HepG2 (cell line): Measurements from ENCODE around the gene C3orf22. TPM values are rescaled to one million over a fixed set of nuclear protein-coding genes. Genes with fewer than 3 reads are reported as not detected.

Experiments used
- ZNF510 ChIP-seq: sonication (generic); formaldehyde crosslinking; IDR thresholded peaks from 2 replicates; pipeline ENCODE4 v1.4.0; 2020; ENCODE audit warnings: low read depth, mild to moderate bottlenecking, missing genetic modification reagents
- ZNF660 ChIP-seq: sonication (generic); formaldehyde crosslinking; IDR thresholded peaks from 2 replicates; pipeline ENCODE4 v1.5.1; 2020; ENCODE audit warnings: mild to moderate bottlenecking, low read depth, missing genetic modification reagents, borderline replicate concordance
- polyA plus RNA-seq, 8 experiments: library from polyadenylated mRNA; depleted of rRNA in 3 of 8; stranded (reverse) in 7 of 8; unstranded in 1 of 8; fragments of >200 nt; fragmentation: Illumina TruSeq in 4 of 8; extraction: Trizol in 4 of 8; gene quantifications; 2 replicates each; pipeline versions ENCODE4 v1.2.1 to v1.2.3, GENCODE V29; 2011 to 2016; ENCODE audit warnings: low read depth in 4 of 8, missing spikeins in 1 of 8, mixed read lengths in 1 of 8; ENCODE audit not compliant: insufficient read depth in 1 of 8
- total RNA-seq, 5 experiments: library from RNA; depleted of rRNA; stranded (reverse); fragments of >200 nt; fragmentation: Illumina TruSeq; extraction: Trizol; gene quantifications; 2 replicates each; pipeline ENCODE4 v1.2.3, GENCODE V29; 2016; ENCODE audit warnings: low read depth in 1 of 5
- TF ChIP-seq, protein P1 (sequence below), 2 experiments: fragments of 450-650 bp in 1 of 2; sonication (generic) in 1 of 2; formaldehyde crosslinking in 1 of 2; IDR thresholded peaks; 2 replicates each; pipeline versions ENCODE4 v1.6.1 to v1.8.0; 2016 to 2022; ENCODE audit warnings: antibody characterized with exemption in 1 of 2, mild to moderate bottlenecking in 1 of 2, missing genetic modification reagents in 1 of 2
- TF ChIP-seq, protein P2 (sequence below): sonication (generic); formaldehyde crosslinking; IDR thresholded peaks from 2 replicates; pipeline ENCODE4 v1.4.0; 2020; ENCODE audit warnings: missing genetic modification reagents

Gene C3orf22
- total and polyA plus RNA-seq, 2 of the 13 experiments (the other 11 are each of a cell fraction or from before 2014, with no cell fraction given) = not detected

DNA sequence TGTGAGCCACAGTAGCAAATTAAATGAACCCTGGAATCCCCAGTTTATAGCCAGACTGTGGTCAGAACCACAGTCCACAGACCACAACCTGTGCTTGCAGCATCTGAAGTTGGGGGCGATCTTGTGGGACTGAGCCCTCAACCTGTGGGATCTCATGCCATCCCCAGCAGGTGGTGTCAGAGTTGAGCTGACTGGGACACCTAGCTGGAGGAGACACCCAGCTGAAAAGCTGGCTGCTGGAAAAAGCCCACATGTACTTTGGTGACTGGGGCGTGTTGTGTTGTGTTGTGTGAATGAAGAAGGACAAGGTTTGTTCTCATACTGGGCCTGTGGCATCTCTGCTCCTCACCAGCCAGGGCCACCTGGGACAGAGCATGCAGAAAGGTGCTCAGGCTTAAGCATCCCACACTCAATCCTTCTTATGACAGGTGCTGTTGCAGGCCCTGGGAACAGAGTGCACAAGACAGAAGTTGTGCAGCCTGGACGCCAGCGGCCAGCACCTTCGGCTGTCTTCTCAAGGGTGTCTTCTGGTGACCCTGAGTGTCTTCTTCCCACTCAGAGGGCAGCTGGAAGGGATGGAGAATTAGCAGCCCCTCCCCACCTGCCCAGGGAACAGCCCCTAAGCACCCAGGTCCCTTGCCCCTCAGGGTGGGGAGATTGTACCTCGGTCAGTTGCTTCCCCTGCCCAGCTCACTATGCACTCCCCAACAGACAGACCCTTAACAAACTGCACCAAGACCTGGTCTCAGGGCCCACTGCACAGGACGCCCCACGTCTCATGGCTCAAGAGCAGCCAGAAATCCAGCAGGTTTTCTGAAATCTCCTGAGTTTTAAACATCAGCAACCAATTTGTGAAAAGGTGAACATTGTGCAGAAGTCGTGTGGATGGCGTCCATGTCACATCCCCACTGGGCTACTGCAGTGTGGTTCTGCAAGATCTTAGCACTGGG, 39.0 kb downstream of the C3orf22 start (continued):
- TF ChIP-seq, protein P1, sequence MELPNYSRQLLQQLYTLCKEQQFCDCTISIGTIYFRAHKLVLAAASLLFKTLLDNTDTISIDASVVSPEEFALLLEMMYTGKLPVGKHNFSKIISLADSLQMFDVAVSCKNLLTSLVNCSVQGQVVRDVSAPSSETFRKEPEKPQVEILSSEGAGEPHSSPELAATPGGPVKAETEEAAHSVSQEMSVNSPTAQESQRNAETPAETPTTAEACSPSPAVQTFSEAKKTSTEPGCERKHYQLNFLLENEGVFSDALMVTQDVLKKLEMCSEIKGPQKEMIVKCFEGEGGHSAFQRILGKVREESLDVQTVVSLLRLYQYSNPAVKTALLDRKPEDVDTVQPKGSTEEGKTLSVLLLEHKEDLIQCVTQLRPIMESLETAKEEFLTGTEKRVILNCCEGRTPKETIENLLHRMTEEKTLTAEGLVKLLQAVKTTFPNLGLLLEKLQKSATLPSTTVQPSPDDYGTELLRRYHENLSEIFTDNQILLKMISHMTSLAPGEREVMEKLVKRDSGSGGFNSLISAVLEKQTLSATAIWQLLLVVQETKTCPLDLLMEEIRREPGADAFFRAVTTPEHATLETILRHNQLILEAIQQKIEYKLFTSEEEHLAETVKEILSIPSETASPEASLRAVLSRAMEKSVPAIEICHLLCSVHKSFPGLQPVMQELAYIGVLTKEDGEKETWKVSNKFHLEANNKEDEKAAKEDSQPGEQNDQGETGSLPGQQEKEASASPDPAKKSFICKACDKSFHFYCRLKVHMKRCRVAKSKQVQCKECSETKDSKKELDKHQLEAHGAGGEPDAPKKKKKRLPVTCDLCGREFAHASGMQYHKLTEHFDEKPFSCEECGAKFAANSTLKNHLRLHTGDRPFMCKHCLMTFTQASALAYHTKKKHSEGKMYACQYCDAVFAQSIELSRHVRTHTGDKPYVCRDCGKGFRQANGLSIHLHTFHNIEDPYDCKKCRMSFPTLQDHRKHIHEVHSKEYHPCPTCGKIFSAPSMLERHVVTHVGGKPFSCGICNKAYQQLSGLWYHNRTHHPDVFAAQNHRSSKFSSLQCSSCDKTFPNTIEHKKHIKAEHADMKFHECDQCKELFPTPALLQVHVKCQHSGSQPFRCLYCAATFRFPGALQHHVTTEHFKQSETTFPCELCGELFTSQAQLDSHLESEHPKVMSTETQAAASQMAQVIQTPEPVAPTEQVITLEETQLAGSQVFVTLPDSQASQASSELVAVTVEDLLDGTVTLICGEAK (IDR thresholded peaks at IDR 0.05) = no peak
- TF ChIP-seq, protein P1 (CRISPR knock-in tag; IDR thresholded peaks at IDR 0.05) = no peak
- TF ChIP-seq ZNF660 = no peak
- TF ChIP-seq ZNF510 = 0 out of 2 replicates have a peak, but pooled peaks have one; percentile 0
- TF ChIP-seq, protein P2, sequence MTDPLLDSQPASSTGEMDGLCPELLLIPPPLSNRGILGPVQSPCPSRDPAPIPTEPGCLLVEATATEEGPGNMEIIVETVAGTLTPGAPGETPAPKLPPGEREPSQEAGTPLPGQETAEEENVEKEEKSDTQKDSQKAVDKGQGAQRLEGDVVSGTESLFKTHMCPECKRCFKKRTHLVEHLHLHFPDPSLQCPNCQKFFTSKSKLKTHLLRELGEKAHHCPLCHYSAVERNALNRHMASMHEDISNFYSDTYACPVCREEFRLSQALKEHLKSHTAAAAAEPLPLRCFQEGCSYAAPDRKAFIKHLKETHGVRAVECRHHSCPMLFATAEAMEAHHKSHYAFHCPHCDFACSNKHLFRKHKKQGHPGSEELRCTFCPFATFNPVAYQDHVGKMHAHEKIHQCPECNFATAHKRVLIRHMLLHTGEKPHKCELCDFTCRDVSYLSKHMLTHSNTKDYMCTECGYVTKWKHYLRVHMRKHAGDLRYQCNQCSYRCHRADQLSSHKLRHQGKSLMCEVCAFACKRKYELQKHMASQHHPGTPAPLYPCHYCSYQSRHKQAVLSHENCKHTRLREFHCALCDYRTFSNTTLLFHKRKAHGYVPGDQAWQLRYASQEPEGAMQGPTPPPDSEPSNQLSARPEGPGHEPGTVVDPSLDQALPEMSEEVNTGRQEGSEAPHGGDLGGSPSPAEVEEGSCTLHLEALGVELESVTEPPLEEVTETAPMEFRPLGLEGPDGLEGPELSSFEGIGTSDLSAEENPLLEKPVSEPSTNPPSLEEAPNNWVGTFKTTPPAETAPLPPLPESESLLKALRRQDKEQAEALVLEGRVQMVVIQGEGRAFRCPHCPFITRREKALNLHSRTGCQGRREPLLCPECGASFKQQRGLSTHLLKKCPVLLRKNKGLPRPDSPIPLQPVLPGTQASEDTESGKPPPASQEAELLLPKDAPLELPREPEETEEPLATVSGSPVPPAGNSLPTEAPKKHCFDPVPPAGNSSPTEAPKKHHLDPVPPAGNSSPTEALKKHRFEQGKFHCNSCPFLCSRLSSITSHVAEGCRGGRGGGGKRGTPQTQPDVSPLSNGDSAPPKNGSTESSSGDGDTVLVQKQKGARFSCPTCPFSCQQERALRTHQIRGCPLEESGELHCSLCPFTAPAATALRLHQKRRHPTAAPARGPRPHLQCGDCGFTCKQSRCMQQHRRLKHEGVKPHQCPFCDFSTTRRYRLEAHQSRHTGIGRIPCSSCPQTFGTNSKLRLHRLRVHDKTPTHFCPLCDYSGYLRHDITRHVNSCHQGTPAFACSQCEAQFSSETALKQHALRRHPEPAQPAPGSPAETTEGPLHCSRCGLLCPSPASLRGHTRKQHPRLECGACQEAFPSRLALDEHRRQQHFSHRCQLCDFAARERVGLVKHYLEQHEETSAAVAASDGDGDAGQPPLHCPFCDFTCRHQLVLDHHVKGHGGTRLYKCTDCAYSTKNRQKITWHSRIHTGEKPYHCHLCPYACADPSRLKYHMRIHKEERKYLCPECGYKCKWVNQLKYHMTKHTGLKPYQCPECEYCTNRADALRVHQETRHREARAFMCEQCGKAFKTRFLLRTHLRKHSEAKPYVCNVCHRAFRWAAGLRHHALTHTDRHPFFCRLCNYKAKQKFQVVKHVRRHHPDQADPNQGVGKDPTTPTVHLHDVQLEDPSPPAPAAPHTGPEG (CRISPR knock-in tag) = no peak
